ENCODE measurements around the gene EIF4E. TPM values are rescaled to one million over a fixed set of nuclear protein-coding genes. Genes with fewer than 3 reads are reported as not detected.
"Not testable (repeated sequence)": the region's sequence is repeated elsewhere in the genome, so short reads cannot be mapped to it uniquely, and the experiment has no call there.

Gene EIF4E
- total RNA-seq, 4 donors from 2014 or later: 35.7 to 67.5 (median 56.0) TPM

DNA sequence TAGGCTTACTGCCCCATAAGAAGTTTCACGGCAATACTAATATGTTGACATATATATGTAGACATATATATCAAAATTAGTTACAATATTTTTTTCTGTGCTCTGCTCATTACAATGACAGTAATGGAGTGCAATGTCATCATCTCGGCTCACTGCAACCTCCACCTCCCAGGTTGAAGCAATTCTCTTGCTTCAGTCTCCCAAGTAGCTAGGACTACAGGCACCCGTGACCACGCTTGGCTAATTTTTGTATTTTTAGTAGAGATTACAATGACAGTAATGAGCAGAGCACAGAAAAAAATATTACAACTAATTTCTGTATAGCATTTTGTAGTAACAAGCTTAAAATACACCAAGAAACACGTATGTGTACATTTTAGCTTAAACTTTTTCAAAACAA, 7.6 kb downstream of the EIF4E start:
- Histone ChIP-seq H3K36me3 (no peaks in the 10 kb centered on the region), H3K27me3 (no peaks in the 10 kb centered on the region), H3K4me3 (no peak overlapping the region), H3K9me3 (no peaks in the 10 kb centered on the region), H3K27ac (no peak overlapping the region), H3K4me1 (peaks cover 8 to 11% of the 10 kb centered on the region in 2 donors)
- ATAC-seq (no peak), DNase-seq (no peak)
- in situ Hi-C loops (cut with MboI; ENCODE audit: low sequenced_read_pairs in 4 of 4) (loop anchor here in 1 of 4 donors (25.0 kb wide), 1 partner anchor 659 kb away; the partner anchor contains the start of gene RAP1GDS1), intact Hi-C loops (cut with DNase I; ENCODE audit: low total_unique reads) (no loop called here)
- TF ChIP-seq, protein P1, sequence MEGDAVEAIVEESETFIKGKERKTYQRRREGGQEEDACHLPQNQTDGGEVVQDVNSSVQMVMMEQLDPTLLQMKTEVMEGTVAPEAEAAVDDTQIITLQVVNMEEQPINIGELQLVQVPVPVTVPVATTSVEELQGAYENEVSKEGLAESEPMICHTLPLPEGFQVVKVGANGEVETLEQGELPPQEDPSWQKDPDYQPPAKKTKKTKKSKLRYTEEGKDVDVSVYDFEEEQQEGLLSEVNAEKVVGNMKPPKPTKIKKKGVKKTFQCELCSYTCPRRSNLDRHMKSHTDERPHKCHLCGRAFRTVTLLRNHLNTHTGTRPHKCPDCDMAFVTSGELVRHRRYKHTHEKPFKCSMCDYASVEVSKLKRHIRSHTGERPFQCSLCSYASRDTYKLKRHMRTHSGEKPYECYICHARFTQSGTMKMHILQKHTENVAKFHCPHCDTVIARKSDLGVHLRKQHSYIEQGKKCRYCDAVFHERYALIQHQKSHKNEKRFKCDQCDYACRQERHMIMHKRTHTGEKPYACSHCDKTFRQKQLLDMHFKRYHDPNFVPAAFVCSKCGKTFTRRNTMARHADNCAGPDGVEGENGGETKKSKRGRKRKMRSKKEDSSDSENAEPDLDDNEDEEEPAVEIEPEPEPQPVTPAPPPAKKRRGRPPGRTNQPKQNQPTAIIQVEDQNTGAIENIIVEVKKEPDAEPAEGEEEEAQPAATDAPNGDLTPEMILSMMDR (IDR thresholded peaks at IDR 0.05 in 4 of 5, conservative IDR thresholded peaks at IDR 0.05 in 1 of 5): no peak
- no peak for TF ChIP-seq POLR2A (IDR thresholded peaks at IDR 0.05)

DNA sequence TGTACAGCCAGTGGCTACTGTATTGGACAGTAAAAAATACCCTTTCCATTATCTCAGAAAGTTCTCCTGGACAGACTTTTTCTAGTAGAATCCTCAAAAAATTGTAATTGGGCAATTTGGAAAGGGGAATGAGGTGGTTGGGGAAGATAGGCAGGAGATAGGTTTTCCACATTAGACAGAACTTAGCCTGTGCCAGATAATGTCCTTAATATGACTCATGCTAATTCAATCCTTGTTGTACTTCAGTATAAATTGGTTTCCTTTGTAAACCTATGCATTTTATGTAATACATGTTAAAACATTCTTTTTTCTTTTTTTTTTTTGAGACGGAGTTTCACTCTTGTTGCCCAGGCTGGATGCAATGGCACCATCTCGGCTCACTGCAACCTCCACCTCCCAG, 8.9 kb downstream of the EIF4E start:
- intact Hi-C loops (cut with DNase I; ENCODE audit: low total_unique reads): no loop called here
- no peaks in the 10 kb centered on the region for H3K36me3 ChIP-seq
- peaks cover 8 to 11% of the 10 kb centered on the region in 2 donors for H3K4me1 ChIP-seq
- DNase-seq (no peak), ATAC-seq (no peak)
- TF ChIP-seq, protein P1 (IDR thresholded peaks at IDR 0.05 in 4 of 5, conservative IDR thresholded peaks at IDR 0.05 in 1 of 5): no peak
- no peak for TF ChIP-seq POLR2A (IDR thresholded peaks at IDR 0.05)
- H3K27ac ChIP-seq: no peak overlapping the region
- in situ Hi-C loops (cut with MboI; ENCODE audit: low sequenced_read_pairs in 4 of 4): loop anchor here in 1 of 4 donors (25.0 kb wide), 1 partner anchor 658 kb away; the partner anchor contains the start of gene RAP1GDS1
- H3K4me3 ChIP-seq: no peak overlapping the region
- no peaks in the 10 kb centered on the region for H3K27me3 ChIP-seq
- H3K9me3 ChIP-seq: no peaks in the 10 kb centered on the region

- in situ Hi-C loops (cut with MboI; ENCODE audit: low sequenced_read_pairs in 4 of 4): loop anchor here in 1 of 4 donors (25.0 kb wide), 1 partner anchor 648 kb away; the partner anchor contains the start of gene RAP1GDS1
- H3K27ac ChIP-seq; H3K4me3 ChIP-seq; H3K27me3 ChIP-seq; intact Hi-C loops (cut with DNase I; ENCODE audit: low total_unique reads); ATAC-seq; H3K9me3 ChIP-seq; DNase-seq; H3K36me3 ChIP-seq: not testable (repeated sequence)
- peaks cover 26 to 40% of the 10 kb centered on the region in 2 donors for H3K4me1 ChIP-seq
Measured at GRCh38 chr4:98910728-98911127, 18.2 kb downstream of the EIF4E start.

DNA sequence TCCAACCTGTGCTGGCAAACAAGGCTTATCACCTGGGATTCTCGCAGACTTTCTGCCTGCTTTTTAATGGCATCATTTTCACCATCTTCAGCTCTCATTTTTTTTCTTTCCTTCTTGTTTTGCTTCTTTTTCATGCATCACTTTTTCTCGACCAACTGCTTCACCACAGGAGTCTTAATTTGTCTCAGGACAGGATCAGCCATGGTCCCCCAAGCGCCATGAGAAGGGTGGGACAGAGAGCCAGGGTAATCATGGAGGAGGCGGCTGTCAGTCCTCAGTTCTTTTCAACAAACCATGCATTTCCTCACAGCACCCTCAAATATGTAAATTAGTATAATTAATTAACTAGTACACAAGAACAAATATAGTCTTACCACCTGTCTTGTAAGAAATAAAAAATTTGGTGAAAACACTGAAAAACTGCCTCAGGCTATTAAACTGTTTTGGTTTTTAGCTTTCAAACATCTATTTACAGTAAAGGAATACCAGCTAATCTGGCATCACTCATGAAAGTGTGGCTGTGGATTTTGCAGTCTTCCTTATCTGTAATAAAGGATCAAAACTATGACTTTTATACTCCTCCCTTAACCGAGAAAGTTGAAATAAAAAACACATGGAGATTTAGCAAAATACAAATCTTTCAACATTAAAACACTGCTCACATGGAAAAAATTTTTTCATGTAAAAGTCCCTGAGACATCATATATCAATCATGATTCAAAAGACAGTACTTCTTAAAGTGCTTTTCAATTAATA, 19.1 kb downstream of the EIF4E start:
- Histone ChIP-seq H3K36me3 (no peaks in the 10 kb centered on the region), H3K4me1 (peaks cover 35 to 46% of the 10 kb centered on the region in 2 donors), H3K27me3 (no peaks in the 10 kb centered on the region), H3K27ac (no peak overlapping the region), H3K9me3 (no peaks in the 10 kb centered on the region), H3K4me3 (no peak overlapping the region)
- TF ChIP-seq, protein P1 (IDR thresholded peaks at IDR 0.05 in 4 of 5, conservative IDR thresholded peaks at IDR 0.05 in 1 of 5): no peak
- TF ChIP-seq POLR2A (IDR thresholded peaks at IDR 0.05): no peak
- in situ Hi-C loops (cut with MboI; ENCODE audit: low sequenced_read_pairs in 4 of 4) (loop anchor here in 1 of 4 donors (25.0 kb wide), 1 partner anchor 648 kb away; the partner anchor contains the start of gene RAP1GDS1), intact Hi-C loops (cut with DNase I; ENCODE audit: low total_unique reads) (no loop called here)
- no peak for ATAC-seq
- no peak for DNase-seq

DNA sequence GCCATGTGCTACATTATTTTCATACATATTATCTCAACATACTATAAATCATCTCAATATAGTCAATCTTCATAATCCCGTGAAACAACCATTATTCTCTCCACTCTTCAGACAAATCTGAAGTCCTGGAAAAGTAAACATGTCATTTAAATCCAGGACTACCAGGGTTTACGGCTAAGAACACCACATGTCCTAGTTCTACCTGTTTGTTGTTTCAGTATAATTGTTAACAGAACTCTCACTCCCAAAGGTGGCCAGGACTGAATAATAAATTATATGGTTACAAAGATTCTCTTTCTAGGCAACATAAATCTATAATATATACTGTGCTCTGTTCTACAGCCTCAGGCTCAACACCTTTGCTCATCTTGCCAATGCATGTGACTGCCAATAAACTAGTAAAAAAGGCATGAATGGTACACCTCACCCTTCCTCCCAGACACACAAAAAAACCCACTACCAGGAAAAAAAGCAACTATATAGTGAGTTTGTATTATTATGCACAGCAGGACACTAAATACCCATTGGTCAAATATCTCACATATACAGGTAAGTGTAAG, 20.1 kb downstream of the EIF4E start:
- Histone ChIP-seq H3K4me3 (no peak overlapping the region), H3K9me3 (no peaks in the 10 kb centered on the region), H3K27me3 (no peaks in the 10 kb centered on the region), H3K4me1 (peaks cover 35 to 50% of the 10 kb centered on the region in 2 donors), H3K27ac (no peak overlapping the region), H3K36me3 (no peaks in the 10 kb centered on the region)
- in situ Hi-C loops (cut with MboI; ENCODE audit: low sequenced_read_pairs in 4 of 4) (loop anchor here in 1 of 4 donors (25.0 kb wide), 1 partner anchor 646 kb away; the partner anchor contains the start of gene RAP1GDS1), intact Hi-C loops (cut with DNase I; ENCODE audit: low total_unique reads) (no loop called here)
- ATAC-seq: no peak
- TF ChIP-seq, protein P1 (IDR thresholded peaks at IDR 0.05 in 4 of 5, conservative IDR thresholded peaks at IDR 0.05 in 1 of 5): no peak
- DNase-seq: no peak

All from gastrocnemius medialis (tissue), 4 donors.